ENCODE measurements around the gene CAMK2D. TPM values are rescaled to one million over a fixed set of nuclear protein-coding genes. Genes with fewer than 3 reads are reported as not detected.

CAMK2D gene
- total RNA-seq, 1 experiment from 2014 or later = 7.1 TPM

DNA sequence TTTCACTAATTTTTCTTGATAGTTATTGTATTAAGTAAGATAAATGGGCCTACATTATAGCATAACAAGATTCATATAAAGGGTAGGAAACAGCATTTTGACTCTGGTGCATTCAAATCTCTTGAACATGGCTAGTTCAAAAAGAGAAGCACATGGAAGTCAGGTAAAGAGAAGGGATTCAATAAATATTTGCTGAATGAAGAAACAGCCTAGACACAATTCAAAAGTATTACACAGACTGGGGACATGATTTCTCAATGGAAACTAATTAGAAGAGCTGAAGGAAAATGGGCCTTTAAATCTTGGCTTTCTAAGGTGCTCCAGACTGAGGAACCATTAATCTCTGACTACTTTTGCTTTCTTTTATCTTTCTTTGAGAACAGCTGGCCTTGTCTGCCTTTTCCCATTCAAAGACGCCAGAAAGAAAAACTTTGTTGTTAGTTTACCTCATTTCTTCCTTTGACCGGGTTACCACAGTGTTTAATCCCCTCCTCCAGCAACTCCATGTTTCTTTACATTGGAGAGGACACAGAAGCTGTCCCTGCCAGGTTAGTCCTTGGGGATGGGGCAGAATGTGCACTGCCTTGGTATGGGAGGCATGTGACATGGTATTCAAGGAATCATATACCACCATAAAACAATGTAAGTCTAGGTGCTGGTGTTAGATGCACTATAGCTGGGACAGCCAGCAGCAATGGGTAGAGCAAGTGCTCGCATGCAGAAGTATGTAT is 264.2 kb downstream of the CAMK2D start:
- Histone ChIP-seq H3K79me2 (ENCODE audit: low read depth) (no peaks in the 10 kb centered on the region), H3K9me3 (ENCODE audit: insufficient read depth, low read depth) (no peaks in the 10 kb centered on the region), H3K4me2 (no peak overlapping the region), H3K4me3 (no peak overlapping the region), H3F3A (ENCODE audit: insufficient read depth, low read depth) (no peaks in the 10 kb centered on the region), H3K9me2 (ENCODE audit: insufficient read depth) (no peaks in the 10 kb centered on the region), H2AFZ (no peak overlapping the region), H3K27me3 (ENCODE audit: insufficient read depth, low read depth) (no peaks in the 10 kb centered on the region), H3K4me1 (replicated peaks; ENCODE audit: insufficient read depth) (no peaks in the 10 kb centered on the region), H3K36me3 (ENCODE audit: low read depth) (no peaks in the 10 kb centered on the region), H3K27ac (no peak overlapping the region), H4K20me1 (ENCODE audit: insufficient read depth) (no peaks in the 10 kb centered on the region)
- DNase-seq = no peak
- intact Hi-C loops (cut with micrococcal nuclease; ENCODE audit: unreplicated experiment) = no loop called here
- ChIA-PET POLR2A (ENCODE audit: unreplicated experiment) (no interaction called here), CTCF (no interaction called here)
- no peak for TF ChIP-seq EZH2 (IDR thresholded peaks at IDR 0.05; ENCODE audit: low read depth)
- TF ChIP-seq, protein P1, sequence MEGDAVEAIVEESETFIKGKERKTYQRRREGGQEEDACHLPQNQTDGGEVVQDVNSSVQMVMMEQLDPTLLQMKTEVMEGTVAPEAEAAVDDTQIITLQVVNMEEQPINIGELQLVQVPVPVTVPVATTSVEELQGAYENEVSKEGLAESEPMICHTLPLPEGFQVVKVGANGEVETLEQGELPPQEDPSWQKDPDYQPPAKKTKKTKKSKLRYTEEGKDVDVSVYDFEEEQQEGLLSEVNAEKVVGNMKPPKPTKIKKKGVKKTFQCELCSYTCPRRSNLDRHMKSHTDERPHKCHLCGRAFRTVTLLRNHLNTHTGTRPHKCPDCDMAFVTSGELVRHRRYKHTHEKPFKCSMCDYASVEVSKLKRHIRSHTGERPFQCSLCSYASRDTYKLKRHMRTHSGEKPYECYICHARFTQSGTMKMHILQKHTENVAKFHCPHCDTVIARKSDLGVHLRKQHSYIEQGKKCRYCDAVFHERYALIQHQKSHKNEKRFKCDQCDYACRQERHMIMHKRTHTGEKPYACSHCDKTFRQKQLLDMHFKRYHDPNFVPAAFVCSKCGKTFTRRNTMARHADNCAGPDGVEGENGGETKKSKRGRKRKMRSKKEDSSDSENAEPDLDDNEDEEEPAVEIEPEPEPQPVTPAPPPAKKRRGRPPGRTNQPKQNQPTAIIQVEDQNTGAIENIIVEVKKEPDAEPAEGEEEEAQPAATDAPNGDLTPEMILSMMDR (conservative IDR thresholded peaks at IDR 0.05) = no peak
- no TSS peak for BruUV-seq (replicated peaks)

DNA sequence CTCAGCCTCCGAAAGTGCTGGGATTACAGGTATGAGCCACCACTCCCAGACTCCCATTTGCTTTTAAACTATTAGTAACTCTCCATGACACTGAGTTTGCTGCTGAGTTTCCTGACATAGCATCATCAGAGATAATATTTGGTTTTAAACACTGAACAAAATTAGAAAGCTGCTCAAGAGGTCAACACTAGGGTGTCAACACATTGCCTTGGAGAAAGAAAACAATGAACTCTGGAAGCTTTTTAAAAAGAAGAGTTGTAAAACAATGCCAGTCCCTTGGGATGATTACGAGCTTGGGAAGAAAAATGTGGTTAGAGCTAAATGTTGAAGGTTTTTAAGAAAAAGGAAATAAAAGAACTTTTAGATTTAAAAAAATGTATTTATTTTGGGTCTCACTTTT is 264.8 kb downstream of the CAMK2D start:
- H3K4me2 ChIP-seq = no peak overlapping the region
- no peak overlapping the region for H3K27ac ChIP-seq
- H3K27me3 ChIP-seq (ENCODE audit: insufficient read depth, low read depth) = no peaks in the 10 kb centered on the region
- H3F3A ChIP-seq (ENCODE audit: insufficient read depth, low read depth) = no peaks in the 10 kb centered on the region
- no peaks in the 10 kb centered on the region for H4K20me1 ChIP-seq (ENCODE audit: insufficient read depth)
- ChIA-PET POLR2A (ENCODE audit: unreplicated experiment) (no interaction called here), CTCF (no interaction called here)
- no peaks in the 10 kb centered on the region for H3K4me1 ChIP-seq (replicated peaks; ENCODE audit: insufficient read depth)
- H3K36me3 ChIP-seq (ENCODE audit: low read depth) = no peaks in the 10 kb centered on the region
- H2AFZ ChIP-seq = no peak overlapping the region
- TF ChIP-seq, protein P1 (conservative IDR thresholded peaks at IDR 0.05) = no peak
- no peak for TF ChIP-seq EZH2 (IDR thresholded peaks at IDR 0.05; ENCODE audit: low read depth)
- no TSS peak for BruUV-seq (replicated peaks)
- no peak for DNase-seq
- no peaks in the 10 kb centered on the region for H3K9me3 ChIP-seq (ENCODE audit: insufficient read depth, low read depth)
- intact Hi-C loops (cut with micrococcal nuclease; ENCODE audit: unreplicated experiment) = no loop called here
- no peaks in the 10 kb centered on the region for H3K79me2 ChIP-seq (ENCODE audit: low read depth)
- no peak overlapping the region for H3K4me3 ChIP-seq
- no peaks in the 10 kb centered on the region for H3K9me2 ChIP-seq (ENCODE audit: insufficient read depth)

DNA sequence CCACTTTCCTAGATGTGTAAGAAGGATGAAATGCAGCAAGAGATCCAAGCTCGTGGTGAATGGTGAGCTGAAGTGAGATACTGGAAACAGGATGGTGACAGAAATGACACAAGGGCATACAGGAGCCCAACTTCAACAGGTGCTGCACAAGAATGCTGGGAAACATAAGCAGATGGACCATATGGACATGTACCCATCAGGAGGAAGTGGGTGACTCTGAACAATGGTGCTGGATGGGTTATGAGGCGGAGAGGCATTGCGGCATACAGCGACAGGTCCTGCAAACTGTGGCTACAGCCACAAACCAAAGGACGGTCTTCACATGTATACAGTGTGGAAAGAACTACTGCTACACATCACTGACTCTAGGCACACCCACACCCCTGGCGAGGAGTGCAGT is 265.7 kb downstream of the CAMK2D start:
- H3F3A ChIP-seq (ENCODE audit: insufficient read depth, low read depth) = no peaks in the 10 kb centered on the region
- TF ChIP-seq, protein P1 (conservative IDR thresholded peaks at IDR 0.05) = no peak
- no peak for TF ChIP-seq EZH2 (IDR thresholded peaks at IDR 0.05; ENCODE audit: low read depth)

More for the DNA sequence above, 265.7 kb downstream of the CAMK2D start:
- no peaks in the 10 kb centered on the region for H3K27me3 ChIP-seq (ENCODE audit: insufficient read depth, low read depth)
- H4K20me1 ChIP-seq (ENCODE audit: insufficient read depth) = no peaks in the 10 kb centered on the region
- no TSS peak for BruUV-seq (replicated peaks)
- H3K4me2 ChIP-seq = no peak overlapping the region
- POLR2A ChIA-PET (ENCODE audit: unreplicated experiment) = no interaction called here
- H3K36me3 ChIP-seq (ENCODE audit: low read depth) = no peaks in the 10 kb centered on the region
- no peaks in the 10 kb centered on the region for H3K9me3 ChIP-seq (ENCODE audit: insufficient read depth, low read depth)
- DNase-seq = no peak
- no peaks in the 10 kb centered on the region for H3K9me2 ChIP-seq (ENCODE audit: insufficient read depth)
- intact Hi-C loops (cut with micrococcal nuclease; ENCODE audit: unreplicated experiment) = no loop called here
- no peak overlapping the region for H2AFZ ChIP-seq
- H3K27ac ChIP-seq = no peak overlapping the region
- no peaks in the 10 kb centered on the region for H3K4me1 ChIP-seq (replicated peaks; ENCODE audit: insufficient read depth)
- CTCF ChIA-PET = interaction anchor here (0.6 kb wide), 1 partner anchor 453 kb away, joined by 3 read pairs; no protein-coding TSS in a partner anchor
- no peaks in the 10 kb centered on the region for H3K79me2 ChIP-seq (ENCODE audit: low read depth)
- no peak overlapping the region for H3K4me3 ChIP-seq

All from PC-9 (cell line).